ENCODE measurements around the gene FBXW5.

The FBXW5 gene

GRCh38 chr9:136899196-136899595, 45.3 kb downstream of the FBXW5 start:
- TF ChIP-seq ZNF274 (IDR thresholded peaks at IDR 0.05; ENCODE audit: low read depth, low read length): no peak

GRCh38 chr9:136898483-136899100, 45.9 kb downstream of the FBXW5 start:
- H3K4me3 ChIP-seq (ENCODE audit: low read length): no peak overlapping the region
- TF ChIP-seq ZNF274 (IDR thresholded peaks at IDR 0.05; ENCODE audit: low read depth, low read length): no peak

More at GRCh38 chr9:136899196-136899595, 45.3 kb downstream of the FBXW5 start:
- no peak overlapping the region for H3K4me3 ChIP-seq (ENCODE audit: low read length)

GRCh38 chr9:136896027-136896426, 48.5 kb downstream of the FBXW5 start:
- no peak for TF ChIP-seq ZNF274 (IDR thresholded peaks at IDR 0.05; ENCODE audit: low read depth, low read length)
- H3K4me3 ChIP-seq (ENCODE audit: low read length): no peak overlapping the region

GRCh38 chr9:136890661-136891060, 53.9 kb downstream of the FBXW5 start:
- TF ChIP-seq ZNF274 (IDR thresholded peaks at IDR 0.05; ENCODE audit: low read depth, low read length): no peak
- no peak overlapping the region for H3K4me3 ChIP-seq (ENCODE audit: low read length)
